ENCODE results near the gene TECTA.

Gene TECTA

GRCh38 chr11:121082670-121083069 is 18.4 kb upstream of the TECTA start:
- peaks cover 12% of the 10 kb centered on the region for H3K36me3 ChIP-seq (ENCODE audit: control insufficient read depth, low read length)
- no peak for TF ChIP-seq EZH2phosphoT487 (IDR thresholded peaks at IDR 0.05; ENCODE audit: borderline replicate concordance, low read length)
- TF ChIP-seq, protein P1, sequence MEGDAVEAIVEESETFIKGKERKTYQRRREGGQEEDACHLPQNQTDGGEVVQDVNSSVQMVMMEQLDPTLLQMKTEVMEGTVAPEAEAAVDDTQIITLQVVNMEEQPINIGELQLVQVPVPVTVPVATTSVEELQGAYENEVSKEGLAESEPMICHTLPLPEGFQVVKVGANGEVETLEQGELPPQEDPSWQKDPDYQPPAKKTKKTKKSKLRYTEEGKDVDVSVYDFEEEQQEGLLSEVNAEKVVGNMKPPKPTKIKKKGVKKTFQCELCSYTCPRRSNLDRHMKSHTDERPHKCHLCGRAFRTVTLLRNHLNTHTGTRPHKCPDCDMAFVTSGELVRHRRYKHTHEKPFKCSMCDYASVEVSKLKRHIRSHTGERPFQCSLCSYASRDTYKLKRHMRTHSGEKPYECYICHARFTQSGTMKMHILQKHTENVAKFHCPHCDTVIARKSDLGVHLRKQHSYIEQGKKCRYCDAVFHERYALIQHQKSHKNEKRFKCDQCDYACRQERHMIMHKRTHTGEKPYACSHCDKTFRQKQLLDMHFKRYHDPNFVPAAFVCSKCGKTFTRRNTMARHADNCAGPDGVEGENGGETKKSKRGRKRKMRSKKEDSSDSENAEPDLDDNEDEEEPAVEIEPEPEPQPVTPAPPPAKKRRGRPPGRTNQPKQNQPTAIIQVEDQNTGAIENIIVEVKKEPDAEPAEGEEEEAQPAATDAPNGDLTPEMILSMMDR (IDR thresholded peaks at IDR 0.05; ENCODE audit: low read depth, low read length, poor library complexity, severe bottlenecking) = no peak
- no peaks in the 10 kb centered on the region for H3K79me2 ChIP-seq (ENCODE audit: control insufficient read depth, low read length)
- no peaks in the 10 kb centered on the region for H3F3A ChIP-seq (ENCODE audit: control insufficient read depth, insufficient read depth)
- no peaks in the 10 kb centered on the region for H3K9me3 ChIP-seq (ENCODE audit: control insufficient read depth, insufficient read depth, low read length)
- H4K20me1 ChIP-seq (ENCODE audit: control insufficient read depth, insufficient read depth, low read depth, low read length) = no peaks in the 10 kb centered on the region
- no peaks in the 10 kb centered on the region for H3K9me2 ChIP-seq (replicated peaks; ENCODE audit: control insufficient read depth, low read length)
- H3K4me3 ChIP-seq (ENCODE audit: low read length) = no peak overlapping the region
- no peak overlapping the region for H3K4me2 ChIP-seq (ENCODE audit: low read length)
- no peaks in the 10 kb centered on the region for H3K4me1 ChIP-seq (ENCODE audit: control insufficient read depth, low read length)
- H3K27ac ChIP-seq (ENCODE audit: low read depth, low read length) = no peak overlapping the region
- no peaks in the 10 kb centered on the region for H3K27me3 ChIP-seq (ENCODE audit: control insufficient read depth, low read length)

DNA sequence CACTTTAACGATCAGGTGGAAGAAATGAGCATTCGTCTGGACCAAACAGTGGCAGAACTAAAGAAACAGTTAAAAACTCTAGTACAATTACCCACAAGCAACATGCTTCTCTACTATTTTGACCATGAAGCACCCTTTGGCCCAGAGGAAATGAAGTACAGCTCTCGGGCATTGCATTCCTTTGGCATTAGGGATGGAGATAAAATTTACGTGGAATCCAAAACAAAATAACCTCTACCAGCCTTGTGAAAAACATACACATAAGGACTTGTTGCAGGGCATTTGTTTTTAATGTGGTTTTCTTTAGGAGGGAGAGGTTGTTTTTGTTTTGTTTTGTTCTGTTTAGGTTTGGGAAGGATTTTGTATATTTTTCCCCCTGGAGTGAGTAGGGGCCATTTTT is 14.2 kb upstream of the TECTA start:
- Histone ChIP-seq H3K4me1 (ENCODE audit: control insufficient read depth, low read length) (no peaks in the 10 kb centered on the region), H3K4me3 (ENCODE audit: low read length) (no peak overlapping the region), H3K36me3 (ENCODE audit: control insufficient read depth, low read length) (peaks cover 13% of the 10 kb centered on the region), H3K27me3 (ENCODE audit: control insufficient read depth, low read length) (no peaks in the 10 kb centered on the region), H3F3A (ENCODE audit: control insufficient read depth, insufficient read depth) (no peaks in the 10 kb centered on the region), H3K79me2 (ENCODE audit: control insufficient read depth, low read length) (no peaks in the 10 kb centered on the region), H4K20me1 (ENCODE audit: control insufficient read depth, insufficient read depth, low read depth, low read length) (no peaks in the 10 kb centered on the region), H3K9me3 (ENCODE audit: control insufficient read depth, insufficient read depth, low read length) (no peaks in the 10 kb centered on the region), H3K9me2 (replicated peaks; ENCODE audit: control insufficient read depth, low read length) (no peaks in the 10 kb centered on the region), H3K27ac (ENCODE audit: low read depth, low read length) (no peak overlapping the region), H3K4me2 (ENCODE audit: low read length) (no peak overlapping the region)
- TF ChIP-seq, protein P1 (IDR thresholded peaks at IDR 0.05; ENCODE audit: low read depth, low read length, poor library complexity, severe bottlenecking) = no peak
- TF ChIP-seq EZH2phosphoT487 (IDR thresholded peaks at IDR 0.05; ENCODE audit: borderline replicate concordance, low read length) = no peak

DNA sequence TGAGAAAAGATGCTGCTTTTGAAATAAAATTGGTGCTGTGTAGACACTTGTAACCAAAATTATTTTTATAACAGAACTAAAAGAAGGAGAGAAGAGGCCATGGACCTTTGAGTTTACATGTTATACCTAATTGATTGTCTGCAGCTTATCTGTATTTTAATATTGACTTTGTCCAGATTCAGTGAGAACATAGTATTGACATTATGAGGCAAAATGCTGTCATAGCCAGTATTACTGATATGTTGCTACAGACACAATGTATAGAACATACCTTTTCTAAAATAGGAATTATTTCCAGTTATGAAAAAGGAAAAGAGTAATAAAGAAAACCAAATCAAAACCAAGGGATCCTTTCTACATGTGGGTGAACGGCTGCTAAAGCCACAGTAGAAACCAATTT is 11.5 kb upstream of the TECTA start:
- Histone ChIP-seq H3F3A (ENCODE audit: control insufficient read depth, insufficient read depth) (no peaks in the 10 kb centered on the region), H3K36me3 (ENCODE audit: control insufficient read depth, low read length) (peaks cover 13% of the 10 kb centered on the region), H3K79me2 (ENCODE audit: control insufficient read depth, low read length) (no peaks in the 10 kb centered on the region), H3K9me2 (replicated peaks; ENCODE audit: control insufficient read depth, low read length) (no peaks in the 10 kb centered on the region), H3K9me3 (ENCODE audit: control insufficient read depth, insufficient read depth, low read length) (no peaks in the 10 kb centered on the region), H3K4me1 (ENCODE audit: control insufficient read depth, low read length) (no peaks in the 10 kb centered on the region), H3K4me2 (ENCODE audit: low read length) (no peak overlapping the region), H3K4me3 (ENCODE audit: low read length) (no peak overlapping the region), H3K27ac (ENCODE audit: low read depth, low read length) (no peak overlapping the region), H3K27me3 (ENCODE audit: control insufficient read depth, low read length) (no peaks in the 10 kb centered on the region), H4K20me1 (ENCODE audit: control insufficient read depth, insufficient read depth, low read depth, low read length) (no peaks in the 10 kb centered on the region)
- TF ChIP-seq EZH2phosphoT487 (IDR thresholded peaks at IDR 0.05; ENCODE audit: borderline replicate concordance, low read length) = no peak
- TF ChIP-seq, protein P1 (IDR thresholded peaks at IDR 0.05; ENCODE audit: low read depth, low read length, poor library complexity, severe bottlenecking) = no peak

Data from DOHH2 (cell line).